WTC11 (cell line): ENCODE measurements around the gene RRP1B. TPM values are rescaled to one million over a fixed set of nuclear protein-coding genes. Genes with fewer than 3 reads are reported as not detected.
A peak's percentile ranks its signal among the peaks of the same experiment; 100 is the strongest.

Experiments
- ATAC-seq: fragments of 200-7000 bp; cut with Tn5 transposase; 2 replicates; pipeline ENCODE4 v1.10.0; 2021; ENCODE audit warnings: mild to moderate bottlenecking, moderate library complexity
- CTCF ChIA-PET: fragments of 300-600 bp; sonication (Branson Sonifier 250); formaldehyde crosslinking; loops from one replicate; lab custom pipeline; 2021; ENCODE audit warnings: antibody characterized with exemption; lab: Charles Lee
- POLR2A ChIA-PET: fragments of 350-600 bp; sonication (Branson Sonifier 250); formaldehyde crosslinking; loops from one replicate; lab custom pipeline; 2021; ENCODE audit warnings: antibody characterized with exemption; lab: Charles Lee
- DNase-seq: peaks from one replicate; pipeline ENCODE4 v3.0.0; 2021; ENCODE audit warnings: low spot score
- H3K27ac Mint-ChIP-seq: 2 replicates; pipeline ENCODE4 v1.8.0; 2021; ENCODE audit warnings: mixed read lengths
- H3K27me3 Mint-ChIP-seq: 2 replicates; pipeline ENCODE4 v1.8.0; 2021; ENCODE audit warnings: low read depth, mild to moderate bottlenecking, moderate library complexity, mixed read lengths
- H3K36me3 Mint-ChIP-seq: 2 replicates; pipeline ENCODE4 v1.8.0; 2021; ENCODE audit warnings: mixed read lengths
- H3K4me1 Mint-ChIP-seq: 2 replicates; pipeline ENCODE4 v1.8.0; 2022; ENCODE audit warnings: mixed read lengths
- H3K4me3 Mint-ChIP-seq: 2 replicates; pipeline ENCODE4 v1.8.0; 2021; ENCODE audit warnings: mild to moderate bottlenecking, moderate library complexity, mixed read lengths
- H3K9me3 Mint-ChIP-seq: 2 replicates; pipeline ENCODE4 v1.8.0; 2021; ENCODE audit warnings: mixed read lengths
- ARID4B ChIP-seq: sonication (generic); formaldehyde crosslinking; IDR thresholded peaks from 2 replicates; pipeline ENCODE4 v1.8.0; 2023; ENCODE audit warnings: missing genetic modification reagents, mild to moderate bottlenecking, borderline replicate concordance
- ATF2 ChIP-seq: sonication (generic); formaldehyde crosslinking; IDR thresholded peaks from 2 replicates; pipeline ENCODE4 v1.8.1; 2022; ENCODE audit warnings: low read depth, missing genetic modification reagents, borderline replicate concordance
- CREM ChIP-seq: sonication (generic); formaldehyde crosslinking; IDR thresholded peaks from 2 replicates; pipeline ENCODE4 v1.8.1; 2022; ENCODE audit warnings: mild to moderate bottlenecking, missing genetic modification reagents, moderate library complexity
- E2F1 ChIP-seq: sonication (generic); formaldehyde crosslinking; IDR thresholded peaks from 2 replicates; pipeline ENCODE4 v1.8.0; 2022; ENCODE audit warnings: mild to moderate bottlenecking, missing genetic modification reagents
- FOXP1 ChIP-seq: sonication (generic); formaldehyde crosslinking; IDR thresholded peaks from 2 replicates; pipeline ENCODE4 v1.8.0; 2022; ENCODE audit warnings: missing genetic modification reagents, mild to moderate bottlenecking, moderate library complexity, borderline replicate concordance
- GRHL2 ChIP-seq: fragments of 250-450 bp; sonication (Bioruptor Pico); IDR thresholded peaks from 2 replicates; pipeline ENCODE4 v1.8.0; 2022; ENCODE audit warnings: mild to moderate bottlenecking, moderate library complexity; ENCODE audit not compliant: insufficient replicate concordance, severe bottlenecking
- GTF2I ChIP-seq: fragments of 250-450 bp; sonication (Bioruptor Pico); conservative IDR thresholded peaks from 2 replicates; pipeline ENCODE4 v1.4.0; 2021; ENCODE audit warnings: mild to moderate bottlenecking
- HMGA2 ChIP-seq: fragments of 250-450 bp; sonication (Bioruptor Pico); IDR thresholded peaks from 2 replicates; pipeline ENCODE4 v1.4.0; 2021; ENCODE audit warnings: mild to moderate bottlenecking, moderate library complexity
- IRF2 ChIP-seq: sonication (generic); formaldehyde crosslinking; IDR thresholded peaks from 2 replicates; pipeline ENCODE4 v1.8.0; 2022; ENCODE audit warnings: low read depth, missing genetic modification reagents, borderline replicate concordance
- KAT7 ChIP-seq: sonication (generic); formaldehyde crosslinking; IDR thresholded peaks from 2 replicates; pipeline ENCODE4 v1.8.1; 2023; ENCODE audit warnings: missing genetic modification reagents, mild to moderate bottlenecking, borderline replicate concordance
- NFATC4 ChIP-seq: fragments of 250-450 bp; sonication (Bioruptor Pico); IDR thresholded peaks from 2 replicates; pipeline ENCODE4 v1.9.0; 2021; ENCODE audit warnings: mild to moderate bottlenecking
- NR2C2 ChIP-seq: sonication (generic); formaldehyde crosslinking; IDR thresholded peaks from 2 replicates; pipeline ENCODE4 v1.8.0; 2022; ENCODE audit warnings: mild to moderate bottlenecking, missing genetic modification reagents
- PRDM15 ChIP-seq: sonication (generic); formaldehyde crosslinking; IDR thresholded peaks from 2 replicates; pipeline ENCODE4 v1.8.0; 2022; ENCODE audit warnings: missing genetic modification reagents
- RELA ChIP-seq: sonication (generic); formaldehyde crosslinking; IDR thresholded peaks from 2 replicates; pipeline ENCODE4 v1.8.1; 2022; ENCODE audit warnings: missing genetic modification reagents, mild to moderate bottlenecking, borderline replicate concordance
- SMAD3 ChIP-seq: sonication (generic); formaldehyde crosslinking; IDR thresholded peaks from 2 replicates; pipeline ENCODE4 v1.8.0; 2022; ENCODE audit warnings: missing genetic modification reagents, mild to moderate bottlenecking, borderline replicate concordance
- ZBTB43 ChIP-seq: sonication (generic); formaldehyde crosslinking; IDR thresholded peaks from 2 replicates; pipeline ENCODE4 v1.8.1; 2023; ENCODE audit warnings: mild to moderate bottlenecking, missing genetic modification reagents
- ZMAT4 ChIP-seq: fragments of 250-450 bp; sonication (Bioruptor Pico); IDR thresholded peaks from 2 replicates; pipeline ENCODE4 v1.9.0; 2021; ENCODE audit warnings: mild to moderate bottlenecking
- ZNF396 ChIP-seq: fragments of 250-450 bp; sonication (Bioruptor Pico); IDR thresholded peaks from 2 replicates; pipeline ENCODE4 v1.8.0; 2021; ENCODE audit warnings: mild to moderate bottlenecking, moderate library complexity, borderline replicate concordance
- ZSCAN18 ChIP-seq: fragments of 250-450 bp; sonication (Bioruptor Pico); IDR thresholded peaks from 2 replicates; pipeline ENCODE4 v2.1.2; 2022; ENCODE audit warnings: mild to moderate bottlenecking, moderate library complexity
- total RNA-seq: library from RNA; stranded (reverse); gene quantifications from 3 replicates; pipeline ENCODE4 v1.2.3, GENCODE V29; 2021

Gene RRP1B
- total RNA-seq, 1 experiment from 2014 or later = 74.9 TPM

GRCh38 chr21:43619344-43619743 lies 40.0 kb upstream of the RRP1B start (continued):
- TF ChIP-seq ZSCAN18 = no peak
- no peak for TF ChIP-seq KAT7 (CRISPR knock-in tag)
- TF ChIP-seq SMAD3 = no peak
- no peak for TF ChIP-seq CREM (CRISPR knock-in tag)
- TF ChIP-seq FOXP1 (CRISPR knock-in tag) = no peak

GRCh38 chr21:43619856-43620255 lies 39.5 kb upstream of the RRP1B start:
- H3K27ac Mint-ChIP-seq = no peak overlapping the region
- H3K9me3 Mint-ChIP-seq = peaks cover 29% of the 10 kb centered on the region
- no peak for DNase-seq
- ATAC-seq = peak; percentile 63
- TF ChIP-seq ZMAT4 (CRISPR knock-in tag) = no peak
- TF ChIP-seq GRHL2 (CRISPR knock-in tag) = no peak
- TF ChIP-seq NFATC4 = no peak
- TF ChIP-seq IRF2 (CRISPR knock-in tag) = no peak
- H3K4me3 Mint-ChIP-seq = no peak overlapping the region
- H3K4me1 Mint-ChIP-seq = no peaks in the 10 kb centered on the region
- ChIA-PET CTCF (interaction anchor here (0.6 kb wide), 1 partner anchor 8 kb away, joined by 3 read pairs; no protein-coding TSS in a partner anchor), POLR2A (no interaction called here)
- peaks cover 13% of the 10 kb centered on the region for H3K36me3 Mint-ChIP-seq
- no peaks in the 10 kb centered on the region; the same call in 1 of the 2 replicates for H3K27me3 Mint-ChIP-seq

GRCh38 chr21:43622796-43623195 lies 36.6 kb upstream of the RRP1B start:
- POLR2A ChIA-PET = no interaction called here
- CTCF ChIA-PET = no interaction called here
- no peak overlapping the region for H3K27ac Mint-ChIP-seq
- peaks cover 14% of the 10 kb centered on the region for H3K36me3 Mint-ChIP-seq
- H3K27me3 Mint-ChIP-seq = no peaks in the 10 kb centered on the region; the same call in 1 of the 2 replicates
- ATAC-seq (no peak), DNase-seq (no peak)
- peaks cover 30% of the 10 kb centered on the region for H3K9me3 Mint-ChIP-seq
- H3K4me3 Mint-ChIP-seq = no peak overlapping the region
- peaks cover 3% of the 10 kb centered on the region; the same call in 1 of the 2 replicates for H3K4me1 Mint-ChIP-seq
- TF ChIP-seq ZNF396 (CRISPR knock-in tag) = no peak
- TF ChIP-seq E2F1 (CRISPR knock-in tag) = no peak
- TF ChIP-seq ATF2 (CRISPR knock-in tag) = no peak
- no peak for TF ChIP-seq GTF2I
- TF ChIP-seq RELA (CRISPR knock-in tag) = no peak
- TF ChIP-seq PRDM15 (CRISPR knock-in tag) = no peak
- TF ChIP-seq CREM (CRISPR knock-in tag) = no peak
- TF ChIP-seq ZBTB43 (CRISPR knock-in tag) = no peak
- no peak for TF ChIP-seq NR2C2 (CRISPR knock-in tag)
- TF ChIP-seq HMGA2 (CRISPR knock-in tag) = no peak
- no peak for TF ChIP-seq ARID4B (CRISPR knock-in tag)
- TF ChIP-seq KAT7 (CRISPR knock-in tag) = no peak
